Measurements from ENCODE around the gene DAPK2. TPM values are rescaled to one million over a fixed set of nuclear protein-coding genes. Genes with fewer than 3 reads are reported as not detected.
"Not testable (repeated sequence)": the region's sequence is repeated elsewhere in the genome, so short reads cannot be mapped to it uniquely, and the experiment has no call there.

The DAPK2 gene
- total RNA-seq, 2 donors from 2014 or later = 0.76 to 8.1 TPM

DNA sequence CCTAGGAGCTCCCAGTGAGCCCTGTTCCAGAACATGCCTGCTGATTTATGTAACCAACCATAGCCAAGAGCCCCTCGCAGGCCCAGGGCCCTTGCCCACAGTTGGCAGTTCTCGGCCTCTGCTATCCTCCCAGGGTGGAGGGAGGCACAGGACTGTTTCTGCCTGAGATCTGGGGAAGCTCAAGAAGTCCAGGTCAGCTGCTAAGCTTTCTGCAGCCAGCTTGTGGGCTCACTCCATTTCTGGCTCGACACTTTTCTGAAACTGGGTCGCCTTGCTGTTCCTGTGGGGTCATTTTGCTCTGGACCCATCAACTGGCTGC lies 140.1 kb downstream of the DAPK2 start:
- peaks cover 36 to 44% of the 10 kb centered on the region in 2 donors for H3K4me1 Mint-ChIP-seq (ENCODE audit: low read depth in 2 of 2)
- DNase-seq (ENCODE audit: low spot score) = no peak
- peak; percentile 47 to 66 for ATAC-seq
- peaks cover 0 to 2% of the 10 kb centered on the region in 2 donors for H3K27me3 Mint-ChIP-seq
- H3K27ac Mint-ChIP-seq = peak overlapping the region; percentile 79 to 86
- H3K9me3 Mint-ChIP-seq = no peaks in the 10 kb centered on the region
- H3K36me3 Mint-ChIP-seq = no peaks in the 10 kb centered on the region
- peak overlapping the region; percentile 74 for H3K4me3 Mint-ChIP-seq

DNA sequence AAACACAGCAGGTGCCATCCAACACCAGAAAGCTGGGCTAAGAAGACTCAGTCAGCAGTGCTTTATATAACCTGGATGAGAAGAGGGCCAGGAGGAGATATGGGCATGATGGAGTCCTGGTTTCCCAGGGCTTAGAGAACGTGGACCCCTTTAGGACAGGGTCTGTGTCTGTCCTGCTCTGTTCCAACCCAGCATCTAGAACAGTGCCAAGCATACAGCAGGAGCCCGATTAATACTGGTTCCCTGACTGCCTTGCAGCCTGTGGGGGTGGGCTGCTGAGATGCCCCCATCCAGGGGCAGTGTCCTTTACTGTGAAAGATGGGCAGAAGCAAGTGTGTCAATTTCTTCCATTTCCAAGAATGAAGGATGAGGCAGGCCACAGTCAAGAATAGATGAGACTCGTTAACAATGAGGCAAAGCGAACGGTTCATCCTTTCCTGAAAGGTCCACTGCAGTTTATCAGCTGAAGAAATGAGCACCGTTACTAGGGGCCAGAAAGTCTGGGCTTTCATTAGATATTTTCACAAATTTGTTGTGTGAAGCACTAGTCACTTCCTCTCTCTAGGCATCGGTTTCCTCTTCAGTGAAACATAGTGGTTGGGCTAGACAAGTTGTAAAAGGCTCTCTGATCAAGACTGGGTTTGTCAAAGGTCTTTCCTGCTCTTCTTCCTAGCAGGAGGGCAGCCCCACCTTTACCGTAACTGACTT lies 140.6 kb downstream of the DAPK2 start:
- peak overlapping the region; percentile 74 for H3K4me3 Mint-ChIP-seq
- H3K36me3 Mint-ChIP-seq = no peaks in the 10 kb centered on the region
- peak; percentile 84 to 91 for ATAC-seq
- H3K4me1 Mint-ChIP-seq (ENCODE audit: low read depth in 2 of 2) = peaks cover 39 to 47% of the 10 kb centered on the region in 2 donors
- H3K27me3 Mint-ChIP-seq = peaks cover 0 to 2% of the 10 kb centered on the region in 2 donors
- no peaks in the 10 kb centered on the region for H3K9me3 Mint-ChIP-seq
- DNase-seq (ENCODE audit: low spot score) = no peak
- peak overlapping the region; percentile 79 to 86 for H3K27ac Mint-ChIP-seq

GRCh38 chr15:63905131-63905530 lies 141.2 kb downstream of the DAPK2 start:
- Mint-ChIP-seq H3K9me3 (no peaks in the 10 kb centered on the region), H3K27me3 (peaks cover 0 to 2% of the 10 kb centered on the region in 2 donors), H3K36me3 (no peaks in the 10 kb centered on the region), H3K4me1 (ENCODE audit: low read depth in 2 of 2) (peaks cover 45 to 53% of the 10 kb centered on the region in 2 donors), H3K27ac (peak overlapping the region; percentile 15 to 86), H3K4me3 (no peak overlapping the region)
- ATAC-seq (peak in 1 of 2 donors; percentile 51), DNase-seq (ENCODE audit: low spot score) (no peak)

GRCh38 chr15:63904042-63904441 lies 142.2 kb downstream of the DAPK2 start:
- Mint-ChIP-seq H3K4me1 (ENCODE audit: low read depth in 2 of 2) (peaks cover 53 to 63% of the 10 kb centered on the region in 2 donors), H3K27ac (no peak overlapping the region), H3K9me3 (no peaks in the 10 kb centered on the region), H3K4me3 (no peak overlapping the region), H3K36me3 (no peaks in the 10 kb centered on the region), H3K27me3 (peaks cover 0 to 2% of the 10 kb centered on the region in 2 donors)
- ATAC-seq (no peak), DNase-seq (ENCODE audit: low spot score) (no peak)

DNA sequence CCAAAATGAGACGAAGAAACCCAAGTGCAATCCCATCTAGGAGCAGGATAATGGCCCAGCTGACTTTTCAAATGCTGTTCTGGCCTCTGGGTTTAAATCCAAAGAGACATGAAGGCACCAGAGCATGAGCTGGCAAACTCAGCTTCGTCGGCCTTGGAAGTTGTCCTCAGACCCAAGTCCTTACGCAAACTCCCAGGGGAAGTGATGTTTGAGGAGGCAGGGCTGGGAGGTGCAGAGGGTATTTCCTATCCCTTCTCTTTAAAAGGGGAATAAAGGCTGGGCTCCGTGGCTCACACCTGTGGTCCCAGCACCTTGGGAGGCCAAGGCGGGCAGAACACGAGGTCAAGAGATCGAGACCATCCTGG lies 143.6 kb downstream of the DAPK2 start:
- DNase-seq (ENCODE audit: low spot score) (no peak), ATAC-seq (no peak)
- Mint-ChIP-seq H3K4me3 (no peak overlapping the region), H3K4me1 (ENCODE audit: low read depth in 2 of 2) (peaks cover 61 to 72% of the 10 kb centered on the region in 2 donors), H3K9me3 (no peaks in the 10 kb centered on the region), H3K36me3 (no peaks in the 10 kb centered on the region), H3K27ac (no peak overlapping the region), H3K27me3 (peaks cover 0 to 2% of the 10 kb centered on the region in 2 donors)

GRCh38 chr15:63901912-63902670 lies 144.2 kb downstream of the DAPK2 start:
- H3K27ac Mint-ChIP-seq = no peak overlapping the region
- no peak for DNase-seq (ENCODE audit: low spot score)
- peaks cover 0 to 2% of the 10 kb centered on the region in 2 donors for H3K27me3 Mint-ChIP-seq
- peaks cover 64 to 72% of the 10 kb centered on the region in 2 donors for H3K4me1 Mint-ChIP-seq (ENCODE audit: low read depth in 2 of 2)
- ATAC-seq = no peak
- no peaks in the 10 kb centered on the region for H3K36me3 Mint-ChIP-seq
- no peak overlapping the region for H3K4me3 Mint-ChIP-seq
- H3K9me3 Mint-ChIP-seq = no peaks in the 10 kb centered on the region

GRCh38 chr15:63900306-63900705 lies 146.0 kb downstream of the DAPK2 start:
- no peak overlapping the region for H3K4me3 Mint-ChIP-seq
- H3K36me3 Mint-ChIP-seq = no peaks in the 10 kb centered on the region
- DNase-seq (ENCODE audit: low spot score) (no peak), ATAC-seq (no peak)
- H3K9me3 Mint-ChIP-seq = no peaks in the 10 kb centered on the region
- H3K4me1 Mint-ChIP-seq (ENCODE audit: low read depth in 2 of 2) = peaks cover 64 to 72% of the 10 kb centered on the region in 2 donors
- H3K27ac Mint-ChIP-seq = peak overlapping the region; percentile 38 to 44
- H3K27me3 Mint-ChIP-seq = peaks cover 0 to 6% of the 10 kb centered on the region in 2 donors

DNA sequence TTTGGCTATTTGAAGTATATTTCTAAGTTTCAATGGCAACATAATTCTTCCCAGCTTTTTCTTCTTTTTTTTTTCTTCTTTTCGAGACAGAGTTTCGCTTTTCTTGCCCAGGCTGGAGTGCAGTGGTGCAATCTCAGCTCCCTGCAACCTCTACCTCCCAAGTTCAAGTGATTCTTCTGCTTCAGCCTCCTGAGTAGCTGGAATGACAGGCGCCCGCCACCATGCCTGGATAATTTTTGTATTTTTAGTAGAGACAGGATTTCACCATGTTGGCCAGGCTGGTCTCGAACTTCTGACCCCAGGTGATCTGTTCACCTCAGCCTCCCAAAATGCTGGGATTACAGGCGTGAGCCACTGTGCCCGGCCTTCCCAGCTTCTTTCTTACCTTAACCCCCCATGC lies 146.7 kb downstream of the DAPK2 start:
- H3K4me3 Mint-ChIP-seq = peak overlapping the region; percentile 19
- ATAC-seq; H3K9me3 Mint-ChIP-seq; H3K36me3 Mint-ChIP-seq; H3K27me3 Mint-ChIP-seq; DNase-seq (ENCODE audit: low spot score): not testable (repeated sequence)
- H3K27ac Mint-ChIP-seq = peak overlapping the region; percentile 38 to 50
- H3K4me1 Mint-ChIP-seq (ENCODE audit: low read depth in 2 of 2) = peaks cover 67 to 74% of the 10 kb centered on the region in 2 donors

DNA sequence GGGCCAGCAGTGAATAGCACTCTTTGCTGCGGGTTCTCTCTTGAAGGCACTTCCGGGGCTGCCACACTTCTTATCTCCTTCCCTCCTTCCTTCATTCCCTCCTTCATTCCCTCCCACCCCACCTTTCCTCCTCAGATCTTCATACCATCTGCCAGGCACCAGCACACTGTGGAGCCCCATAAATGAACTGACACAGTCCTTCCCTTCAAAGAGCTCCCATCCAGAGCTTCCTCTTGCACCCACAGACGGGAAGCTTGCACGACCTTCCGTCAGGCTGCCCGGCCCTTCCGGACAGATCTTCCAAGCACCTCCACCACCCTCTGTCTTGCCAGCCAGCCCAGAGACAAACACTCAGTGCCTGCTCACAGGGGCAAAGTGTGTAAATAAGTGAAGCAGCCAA lies 147.1 kb downstream of the DAPK2 start:
- Mint-ChIP-seq H3K27ac (peak overlapping the region; percentile 38 to 50), H3K36me3 (no peaks in the 10 kb centered on the region), H3K4me3 (peak overlapping the region; percentile 19), H3K4me1 (ENCODE audit: low read depth in 2 of 2) (peaks cover 64 to 70% of the 10 kb centered on the region in 2 donors), H3K27me3 (peaks cover 0 to 6% of the 10 kb centered on the region in 2 donors), H3K9me3 (no peaks in the 10 kb centered on the region)
- ATAC-seq (no peak), DNase-seq (ENCODE audit: low spot score) (no peak)

- H3K4me1 Mint-ChIP-seq (ENCODE audit: low read depth in 2 of 2) = peaks cover 81% of the 10 kb centered on the region in 2 donors
- H3K36me3 Mint-ChIP-seq = no peaks in the 10 kb centered on the region
- peak overlapping the region; percentile 85 for H3K4me3 Mint-ChIP-seq
- no peaks in the 10 kb centered on the region for H3K9me3 Mint-ChIP-seq
- H3K27me3 Mint-ChIP-seq = peaks cover 0 to 4% of the 10 kb centered on the region in 2 donors
- ATAC-seq (peak; percentile 86 to 91), DNase-seq (ENCODE audit: low spot score) (peak; percentile 94)
- peak overlapping the region; percentile 63 to 68 for H3K27ac Mint-ChIP-seq
Measured at GRCh38 chr15:63896336-63897115, 149.8 kb downstream of the DAPK2 start.

DNA sequence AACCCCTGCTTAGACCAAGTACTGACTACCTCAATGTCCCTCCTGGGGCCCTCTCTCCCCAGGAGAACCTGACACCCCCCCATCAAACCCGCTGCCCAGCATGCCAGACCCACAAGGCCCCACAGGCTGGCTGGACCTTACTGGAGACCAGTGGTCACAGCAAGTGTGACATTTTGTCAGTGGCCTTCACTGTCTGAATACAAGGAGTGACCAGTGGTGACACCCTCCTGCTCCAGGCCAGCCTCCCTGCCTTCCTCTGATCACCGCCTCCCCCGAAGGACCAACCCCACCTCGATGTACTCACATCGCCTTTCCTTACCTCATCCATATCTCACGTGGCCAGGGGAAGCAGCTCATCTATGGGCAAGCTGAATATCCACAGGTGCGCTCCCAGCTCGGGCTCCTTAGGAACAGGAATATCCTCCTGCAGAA lies 150.5 kb downstream of the DAPK2 start:
- peaks cover 86% of the 10 kb centered on the region in 2 donors for H3K4me1 Mint-ChIP-seq (ENCODE audit: low read depth in 2 of 2)
- ATAC-seq (no peak), DNase-seq (ENCODE audit: low spot score) (no peak)
- H3K27ac Mint-ChIP-seq = peak overlapping the region; percentile 63 to 68
- H3K27me3 Mint-ChIP-seq = peaks cover 0 to 4% of the 10 kb centered on the region in 2 donors
- peak overlapping the region; percentile 85 for H3K4me3 Mint-ChIP-seq
- no peaks in the 10 kb centered on the region for H3K36me3 Mint-ChIP-seq
- H3K9me3 Mint-ChIP-seq = no peaks in the 10 kb centered on the region

DNA sequence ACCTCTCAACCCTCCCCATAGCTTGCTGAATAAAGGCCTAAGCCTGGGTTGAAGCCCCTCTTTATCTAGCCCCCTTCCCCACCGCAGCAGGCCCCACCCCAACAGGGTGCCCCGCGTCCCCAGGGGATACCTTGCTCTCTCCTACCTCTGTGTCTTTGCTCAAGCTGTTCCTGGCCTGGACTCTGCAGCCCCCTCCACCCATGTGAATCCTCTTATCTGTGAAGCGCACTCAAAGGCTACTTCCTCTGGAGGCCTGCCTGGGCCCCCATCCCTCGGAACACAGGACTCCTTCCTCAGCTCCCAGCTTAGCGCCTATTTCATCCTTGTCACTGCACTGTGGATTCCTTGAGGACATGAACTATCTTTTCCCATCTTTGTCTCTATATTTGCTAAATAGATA lies 151.1 kb downstream of the DAPK2 start:
- H3K36me3 Mint-ChIP-seq = no peaks in the 10 kb centered on the region
- H3K27ac Mint-ChIP-seq = peak overlapping the region; percentile 63 to 68
- ATAC-seq = no peak
- H3K27me3 Mint-ChIP-seq = peaks cover 0 to 4% of the 10 kb centered on the region in 2 donors
- no peak for DNase-seq (ENCODE audit: low spot score)
- H3K4me1 Mint-ChIP-seq (ENCODE audit: low read depth in 2 of 2) = peaks cover 80 to 82% of the 10 kb centered on the region in 2 donors
- peak overlapping the region; percentile 85 for H3K4me3 Mint-ChIP-seq
- H3K9me3 Mint-ChIP-seq = no peaks in the 10 kb centered on the region

DNA sequence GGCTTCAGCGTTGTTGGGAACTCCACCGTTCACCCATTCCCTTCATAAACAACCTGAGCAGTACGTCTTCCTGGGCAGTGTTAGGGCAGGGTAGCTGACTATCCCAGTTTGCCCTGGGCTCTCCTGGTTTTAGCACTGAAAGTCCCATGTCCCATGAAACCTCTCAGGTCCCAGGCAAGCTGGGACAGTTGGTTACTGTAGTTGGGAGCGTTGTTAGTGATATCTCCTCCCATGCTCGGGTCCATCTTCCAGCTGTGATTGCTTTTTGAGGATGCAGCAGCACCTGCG lies 151.7 kb downstream of the DAPK2 start:
- Mint-ChIP-seq H3K4me1 (ENCODE audit: low read depth in 2 of 2) (peaks cover 74 to 77% of the 10 kb centered on the region in 2 donors), H3K36me3 (no peaks in the 10 kb centered on the region), H3K4me3 (no peak overlapping the region), H3K9me3 (no peaks in the 10 kb centered on the region), H3K27me3 (peaks cover 0 to 4% of the 10 kb centered on the region in 2 donors), H3K27ac (no peak overlapping the region)
- DNase-seq (ENCODE audit: low spot score) = no peak
- ATAC-seq = no peak

All from natural killer cell treated with Interleukin-12 subunit alpha and Interleukin-12 subunit beta and Interleukin-15 and Interleukin-18, amount 100 ng/mL, for 72 hours (primary cell).